Measurements from ENCODE around the gene PICK1.
A peak's percentile ranks its signal among the peaks of the same experiment; 100 is the strongest.

Gene PICK1

DNA sequence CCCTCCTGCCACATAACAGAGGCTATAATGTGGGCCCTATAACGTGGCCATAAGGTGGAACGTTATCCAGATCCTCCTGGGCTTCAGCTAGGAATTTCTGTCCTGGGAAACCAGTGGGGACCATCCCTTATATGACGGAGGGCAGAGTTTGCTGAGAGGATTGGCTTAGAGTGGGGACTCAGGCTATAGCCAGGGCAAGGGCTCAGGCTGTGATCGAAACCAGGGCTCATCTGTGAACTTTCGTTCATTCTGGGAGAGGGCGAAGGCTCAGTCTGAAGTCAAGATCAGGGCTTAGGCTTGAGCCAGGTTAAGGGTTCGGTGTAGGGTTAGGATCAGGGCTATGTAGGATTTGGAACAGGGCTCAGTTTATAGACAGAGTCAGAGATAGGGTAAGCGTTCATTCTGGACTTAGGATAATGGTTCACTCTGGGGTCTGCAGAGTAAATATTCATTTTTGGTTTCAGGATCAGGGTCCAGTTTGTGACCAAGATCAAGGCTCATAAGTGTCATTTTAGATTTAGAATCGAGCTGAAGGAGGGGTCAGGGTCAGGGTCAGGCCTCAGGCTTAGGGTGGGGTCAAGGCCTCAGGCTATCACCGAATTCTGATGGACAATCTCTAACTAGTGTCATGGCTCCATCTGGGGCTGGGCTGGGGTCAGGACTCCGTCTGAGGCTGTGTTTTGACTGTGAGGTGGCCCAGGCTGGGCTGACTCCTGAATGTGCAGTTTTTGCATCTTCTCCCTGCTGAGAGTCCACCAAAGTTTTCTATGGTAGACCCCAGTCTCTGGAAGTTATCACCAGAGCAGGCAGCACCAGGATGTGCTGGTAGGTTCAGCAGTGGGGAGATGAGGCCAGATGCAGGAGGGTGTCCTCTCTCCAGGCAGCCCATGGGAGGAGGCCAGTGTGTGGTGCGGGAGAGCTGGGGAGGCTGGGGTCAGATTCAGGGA lies 39.0 kb upstream of the PICK1 start:
- POLR2A ChIA-PET: interaction anchor here (1.1 kb wide), 1 partner anchor 16 kb away, joined by 4 read pairs; no protein-coding TSS in a partner anchor
- Histone ChIP-seq H3K27ac (ENCODE audit: extremely low read depth, low read depth, low read length) (no peak overlapping the region), H3K9me3 (ENCODE audit: control insufficient read depth, insufficient read depth, low read depth, low read length) (no peaks in the 10 kb centered on the region), H3K36me3 (ENCODE audit: control insufficient read depth in 2 of 2, insufficient read depth in 1 of 2, low read length in 2 of 2) (no peaks in the 10 kb centered on the region), H3K4me1 (ENCODE audit: control insufficient read depth, insufficient read depth, low read length) (no peaks in the 10 kb centered on the region), H3K4me3 (ENCODE audit: low read depth, low read length) (no peak overlapping the region)
- CTCF ChIA-PET: interaction anchor here (0.6 to 1.3 kb wide), 4 partner anchors 13 to 694 kb away, joined by 3 read pairs; no protein-coding TSS in a partner anchor
- TF ChIP-seq ZNF670 (tag by site-specific recombination; IDR thresholded peaks at IDR 0.05; ENCODE audit: low read depth) (no peak), ZNF350 (tag by site-specific recombination; IDR thresholded peaks at IDR 0.05) (no peak), BCL11A (tag by site-specific recombination; IDR thresholded peaks at IDR 0.05; ENCODE audit: low read depth) (no peak)

DNA sequence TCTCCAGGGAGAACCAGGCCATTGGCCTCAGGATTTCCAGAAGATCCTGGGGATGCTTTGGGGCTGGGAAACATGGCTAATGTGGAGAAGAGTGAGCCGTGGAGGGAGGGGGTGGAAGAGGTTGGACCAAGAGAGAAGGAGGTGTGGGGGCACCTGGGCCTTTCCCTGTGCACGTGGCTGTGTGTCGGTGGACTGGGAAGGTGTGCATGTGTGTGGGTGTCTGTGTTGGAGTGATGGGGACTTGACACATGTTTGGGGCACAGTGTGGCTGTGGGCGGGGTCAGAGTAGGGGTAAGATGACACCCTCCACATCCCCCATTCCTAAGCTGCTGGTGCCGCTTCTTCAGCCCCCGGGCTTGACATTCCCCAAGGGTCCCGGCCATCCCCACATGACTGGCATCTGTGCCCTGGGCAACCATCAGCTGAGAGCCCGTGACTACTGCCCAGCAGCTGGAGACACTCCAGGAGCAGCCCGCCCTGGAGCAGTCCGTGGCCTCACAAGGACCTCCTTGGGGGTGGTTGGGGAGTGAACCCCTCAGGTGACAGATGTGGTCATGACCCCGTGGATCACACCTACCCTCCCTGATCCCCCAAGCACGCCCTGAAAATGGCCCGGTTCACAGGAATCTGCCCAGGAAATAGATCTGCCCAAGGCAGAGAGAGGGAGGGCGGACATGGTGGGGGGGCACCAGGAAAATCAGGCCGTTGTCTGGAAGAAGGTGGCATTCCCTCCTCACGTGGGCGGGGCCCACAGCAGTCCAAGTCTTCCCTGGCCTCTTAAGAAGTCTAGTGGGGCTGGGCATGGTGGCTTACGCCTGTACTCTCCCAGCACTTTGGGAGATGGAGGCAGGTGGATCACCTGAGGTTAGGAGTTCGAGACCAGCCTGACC lies 38.0 kb upstream of the PICK1 start:
- POLR2A ChIA-PET: interaction anchor here (1.1 kb wide), 1 partner anchor 15 kb away, joined by 4 read pairs; no protein-coding TSS in a partner anchor
- H3K4me1 ChIP-seq (ENCODE audit: control insufficient read depth, insufficient read depth, low read length): no peaks in the 10 kb centered on the region
- no peak overlapping the region for H3K4me3 ChIP-seq (ENCODE audit: low read depth, low read length)
- CTCF ChIA-PET: interaction anchor here (0.6 to 0.8 kb wide), 2 partner anchors 393 to 412 kb away, joined by 3 read pairs; no protein-coding TSS in a partner anchor
- H3K9me3 ChIP-seq (ENCODE audit: control insufficient read depth, insufficient read depth, low read depth, low read length): no peaks in the 10 kb centered on the region
- no peak overlapping the region for H3K27ac ChIP-seq (ENCODE audit: extremely low read depth, low read depth, low read length)
- TF ChIP-seq EGR2 (tag by site-specific recombination; IDR thresholded peaks at IDR 0.05; ENCODE audit: low read depth) (peak; percentile 98), PRDM10 (tag by site-specific recombination; IDR thresholded peaks at IDR 0.05) (peak; percentile 62), ZFHX2 (tag by site-specific recombination; conservative IDR thresholded peaks at IDR 0.05) (peak; percentile 96), ZFP69B (tag by site-specific recombination; IDR thresholded peaks at IDR 0.05) (peak; percentile 56), ATF2 (tag by site-specific recombination; IDR thresholded peaks at IDR 0.05; ENCODE audit: low read depth) (no peak), BCL11A (tag by site-specific recombination; IDR thresholded peaks at IDR 0.05; ENCODE audit: low read depth) (no peak), ZNF701 (tag by site-specific recombination; IDR thresholded peaks at IDR 0.05) (no peak)
- H3K36me3 ChIP-seq (ENCODE audit: control insufficient read depth in 2 of 2, insufficient read depth in 1 of 2, low read length in 2 of 2): no peaks in the 10 kb centered on the region

DNA sequence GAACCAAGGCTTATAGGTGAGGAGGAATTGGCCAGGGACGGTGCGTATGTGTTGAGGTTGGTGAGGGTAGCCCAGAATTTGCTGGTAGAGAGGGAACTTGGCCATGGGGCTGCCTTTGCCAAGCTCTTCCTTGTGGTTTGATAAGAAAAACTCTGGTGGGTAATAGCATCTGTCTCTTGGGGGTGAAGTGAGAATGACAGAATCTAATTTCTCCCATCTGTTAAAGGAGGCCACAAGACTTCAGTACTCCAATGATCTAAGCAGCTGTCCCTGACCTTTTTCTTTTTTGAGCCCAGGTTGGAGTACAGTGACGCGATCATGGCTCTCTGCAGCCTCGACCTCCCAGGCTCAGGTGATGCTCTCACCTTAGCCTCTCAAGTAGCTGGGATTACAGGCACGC lies 36.0 kb upstream of the PICK1 start:
- Histone ChIP-seq H3K4me1 (ENCODE audit: control insufficient read depth, insufficient read depth, low read length) (no peaks in the 10 kb centered on the region), H3K27ac (ENCODE audit: extremely low read depth, low read depth, low read length) (no peak overlapping the region), H3K4me3 (ENCODE audit: low read depth, low read length) (no peak overlapping the region), H3K9me3 (ENCODE audit: control insufficient read depth, insufficient read depth, low read depth, low read length) (no peaks in the 10 kb centered on the region), H3K36me3 (ENCODE audit: control insufficient read depth in 2 of 2, insufficient read depth in 1 of 2, low read length in 2 of 2) (no peaks in the 10 kb centered on the region)
- POLR2A ChIA-PET: no interaction called here
- CTCF ChIA-PET: interaction anchor here (0.5 to 1.5 kb wide), 2 partner anchors 31 to 80 kb away, joined by 4 to 6 read pairs; no protein-coding TSS in a partner anchor
- TF ChIP-seq GFI1B (tag by site-specific recombination; IDR thresholded peaks at IDR 0.05) (no peak), BCL11B (tag by site-specific recombination; IDR thresholded peaks at IDR 0.05; ENCODE audit: low read depth) (no peak), ZNF768 (tag by site-specific recombination; IDR thresholded peaks at IDR 0.05) (no peak), ZNF18 (tag by site-specific recombination; IDR thresholded peaks at IDR 0.05) (no peak), ZNF692 (tag by site-specific recombination; IDR thresholded peaks at IDR 0.05) (no peak), ZNF433 (tag by site-specific recombination; IDR thresholded peaks at IDR 0.05; ENCODE audit: low read depth) (no peak)
- TF ChIP-seq, protein P1, sequence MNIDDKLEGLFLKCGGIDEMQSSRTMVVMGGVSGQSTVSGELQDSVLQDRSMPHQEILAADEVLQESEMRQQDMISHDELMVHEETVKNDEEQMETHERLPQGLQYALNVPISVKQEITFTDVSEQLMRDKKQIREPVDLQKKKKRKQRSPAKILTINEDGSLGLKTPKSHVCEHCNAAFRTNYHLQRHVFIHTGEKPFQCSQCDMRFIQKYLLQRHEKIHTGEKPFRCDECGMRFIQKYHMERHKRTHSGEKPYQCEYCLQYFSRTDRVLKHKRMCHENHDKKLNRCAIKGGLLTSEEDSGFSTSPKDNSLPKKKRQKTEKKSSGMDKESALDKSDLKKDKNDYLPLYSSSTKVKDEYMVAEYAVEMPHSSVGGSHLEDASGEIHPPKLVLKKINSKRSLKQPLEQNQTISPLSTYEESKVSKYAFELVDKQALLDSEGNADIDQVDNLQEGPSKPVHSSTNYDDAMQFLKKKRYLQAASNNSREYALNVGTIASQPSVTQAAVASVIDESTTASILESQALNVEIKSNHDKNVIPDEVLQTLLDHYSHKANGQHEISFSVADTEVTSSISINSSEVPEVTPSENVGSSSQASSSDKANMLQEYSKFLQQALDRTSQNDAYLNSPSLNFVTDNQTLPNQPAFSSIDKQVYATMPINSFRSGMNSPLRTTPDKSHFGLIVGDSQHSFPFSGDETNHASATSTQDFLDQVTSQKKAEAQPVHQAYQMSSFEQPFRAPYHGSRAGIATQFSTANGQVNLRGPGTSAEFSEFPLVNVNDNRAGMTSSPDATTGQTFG (tag by site-specific recombination; IDR thresholded peaks at IDR 0.05; ENCODE audit: borderline replicate concordance): no peak
